GM18873 (cell line): Measurements from ENCODE around the gene GTPBP4.
"Not testable (repeated sequence)": the region's sequence is repeated elsewhere in the genome, so short reads cannot be mapped to it uniquely, and the experiment has no call there.

ENCODE experiments used
- ATAC-seq: cut with Tn5 transposase; IDR thresholded peaks from one replicate; pipeline ENCODE4 v1.9.1; 2021; ENCODE audit warnings: mild to moderate bottlenecking, moderate library complexity, moderate number of reproducible peaks; ENCODE audit not compliant: unreplicated experiment, low FRiP score

GTPBP4 gene

GRCh38 chr10:1050145-1050544, 61.9 kb downstream of the GTPBP4 start:
- ATAC-seq = no peak

DNA sequence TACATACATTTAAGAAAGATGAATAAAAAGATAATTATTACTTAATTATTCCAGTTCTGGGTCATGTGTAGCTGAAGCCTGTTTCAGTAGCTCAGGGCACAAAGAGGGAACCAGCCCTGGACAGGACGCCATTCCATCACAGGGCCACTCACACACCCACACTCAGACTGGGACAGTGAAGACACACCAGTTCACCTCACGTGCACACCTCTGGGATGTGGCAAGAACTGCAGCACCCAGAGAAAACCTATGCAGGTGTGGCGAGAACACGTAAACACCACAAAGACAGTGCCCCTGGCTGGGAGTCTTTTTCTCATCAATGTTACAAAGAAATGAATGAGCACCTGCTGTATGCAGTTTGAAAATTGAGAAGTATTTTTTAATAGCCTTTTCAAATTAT, 62.3 kb downstream of the GTPBP4 start:
- ATAC-seq = no peak

DNA sequence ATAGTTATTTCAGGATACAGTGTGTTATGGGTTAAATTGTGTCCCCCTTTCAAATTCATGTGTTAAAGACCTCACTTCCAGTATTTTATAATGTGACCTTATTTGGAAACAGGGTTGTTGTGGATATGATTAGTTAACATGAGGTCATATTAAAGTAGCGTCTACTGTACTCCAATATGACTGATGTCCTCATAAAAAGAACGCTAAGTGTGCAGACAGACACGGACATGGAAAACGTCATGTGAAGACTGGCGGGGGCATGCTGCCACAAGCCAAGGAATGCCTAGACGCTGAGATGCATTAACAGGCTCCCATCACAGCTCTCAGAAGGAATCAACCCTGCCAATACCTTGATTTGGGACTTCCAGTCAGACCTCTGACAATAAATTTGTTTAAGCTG, 66.5 kb downstream of the GTPBP4 start:
- ATAC-seq = no peak

GRCh38 chr10:1056326-1057105, 68.3 kb downstream of the GTPBP4 start, which contains the start of gene WDR37:
Gene WDR37, plus strand, starts transcription at chr10:1056385. Its CDS starts 15,771 bp downstream, at chr10:1072156.
- peak; percentile 82 for ATAC-seq

GRCh38 chr10:1057106-1057657, 68.9 kb downstream of the GTPBP4 start:
- no peak for ATAC-seq

DNA sequence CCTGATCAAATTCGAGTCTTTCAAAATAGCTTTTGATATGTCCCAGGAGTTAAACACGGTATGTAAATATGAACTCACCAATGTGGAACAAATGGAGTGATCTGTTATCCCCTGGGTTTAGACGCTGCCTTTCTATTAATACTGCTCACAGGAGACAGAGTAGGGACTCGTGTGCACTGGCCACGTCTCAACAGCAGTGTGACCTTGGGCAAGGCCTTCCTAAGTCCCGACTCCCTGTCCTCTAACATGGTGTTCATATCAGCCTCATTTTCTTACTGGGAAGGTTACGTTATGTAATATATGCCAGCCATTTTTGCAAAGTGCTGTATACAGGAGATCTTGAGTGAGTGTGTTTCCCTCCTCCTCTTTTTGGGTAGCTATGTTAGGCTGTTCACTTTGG, 69.8 kb downstream of the GTPBP4 start:
- no peak for ATAC-seq

DNA sequence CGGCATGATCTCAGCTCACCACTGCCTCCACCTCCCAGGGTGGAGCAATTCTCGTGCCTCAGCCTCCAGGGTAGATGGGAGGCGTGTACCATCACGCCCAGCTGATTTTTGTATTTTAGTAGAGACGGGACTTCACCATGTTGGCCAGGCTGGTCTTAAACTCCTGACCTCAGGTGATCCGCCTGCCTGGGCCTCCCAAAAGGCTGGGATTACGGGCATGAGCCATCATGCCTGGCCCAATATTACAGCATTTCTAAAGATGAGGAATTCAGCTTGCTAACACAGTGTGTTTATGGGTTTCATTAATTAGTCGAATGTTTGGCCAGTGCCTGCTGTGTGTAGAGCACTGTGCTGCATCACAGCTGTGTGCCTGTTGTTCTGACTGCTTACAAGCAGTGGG, 71.7 kb downstream of the GTPBP4 start:
- no peak for ATAC-seq

GRCh38 chr10:1061930-1062774, 73.9 kb downstream of the GTPBP4 start:
- no peak for ATAC-seq

DNA sequence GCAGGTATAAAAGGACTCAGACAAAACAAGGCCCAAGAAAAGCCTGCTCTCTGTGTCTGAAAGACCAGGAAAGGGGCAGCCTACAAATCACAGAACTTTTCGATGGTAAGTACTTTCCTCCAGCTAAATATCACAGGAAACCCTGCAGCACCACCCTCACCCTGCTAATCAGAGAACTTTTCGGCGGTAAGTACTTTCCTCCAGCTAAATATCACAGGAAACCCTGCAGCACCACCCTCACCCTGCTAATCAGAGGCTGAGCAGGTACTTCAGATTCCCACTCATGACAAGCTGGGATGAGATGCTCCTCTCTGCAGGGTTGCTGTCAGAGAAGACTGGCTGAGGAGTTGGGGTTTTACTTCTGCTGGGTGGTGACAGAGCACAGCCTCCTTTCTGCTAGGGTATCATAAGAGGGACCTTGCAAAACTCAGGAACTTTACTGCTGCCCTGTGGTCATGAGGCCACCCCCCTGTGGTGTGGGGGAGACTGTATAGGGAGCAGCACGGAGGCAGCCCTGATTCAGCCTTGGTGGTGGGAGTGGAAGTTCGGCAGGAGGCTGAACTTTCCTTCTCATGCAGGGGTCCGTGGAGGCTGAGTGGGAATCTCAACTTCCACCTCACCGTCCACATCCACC, 75.1 kb downstream of the GTPBP4 start:
- ATAC-seq = no peak

- ATAC-seq = no peak
These were observed 76.7 kb downstream of the GTPBP4 start for GRCh38 chr10:1064964-1065247.

GRCh38 chr10:1066734-1067133, 78.5 kb downstream of the GTPBP4 start:
- not testable (repeated sequence) for ATAC-seq

- no peak for ATAC-seq
These were observed 80.4 kb downstream of the GTPBP4 start for GRCh38 chr10:1068380-1069361.
